Hepatocyte (in vitro differentiated cells): ENCODE measurements around the gene SLCO3A1.

Experiments used
- CTCF ChIP-seq: fragments of 200-600 bp; sonication (generic); IDR thresholded peaks from 2 replicates; pipeline ENCODE4 v1.5.1; 2016; ENCODE audit warnings: antibody characterized with exemption, mild to moderate bottlenecking; ENCODE audit not compliant: poor library complexity
- EZH2 ChIP-seq: fragments of 200-600 bp; sonication (generic); IDR thresholded peaks from 2 replicates; pipeline ENCODE4 v1.6.1; 2016; ENCODE audit warnings: antibody characterized with exemption, mild to moderate bottlenecking, borderline replicate concordance

GRCh38 chr15:91956026-91956723 is 102.7 kb downstream of the SLCO3A1 start:
- TF ChIP-seq CTCF: no peak
- no peak for TF ChIP-seq EZH2
